A549 (cell line): ENCODE measurements around the gene KIAA0513. TPM values are rescaled to one million over a fixed set of nuclear protein-coding genes. Genes with fewer than 3 reads are reported as not detected.

Experiments
- ATAC-seq, 2 experiments: fragments of 200-7000 bp in 1 of 2; fragments of >200 bp in 1 of 2; cut with Nextera tagmentation in 1 of 2; cut with Tn5 transposase in 1 of 2; 3 replicates each; pipeline versions ENCODE4 v1.8.0 to v1.9.1; 2018 to 2020; ENCODE audit warnings: mild to moderate bottlenecking in 1 of 2, moderate library complexity in 1 of 2
- CTCF ChIA-PET: fragments of 300-600 bp; sonication (Branson Sonifier 250); formaldehyde crosslinking; extraction: SDS; loops from one replicate; lab custom pipeline; 2021; ENCODE audit warnings: antibody characterized with exemption, inconsistent platforms; lab: Yijun Ruan, JAX
- POLR2A ChIA-PET: fragments of 350-600 bp; formaldehyde crosslinking; extraction: SDS; loops from one replicate; lab custom pipeline; 2021; ENCODE audit warnings: antibody characterized with exemption, inconsistent platforms; lab: Yijun Ruan, JAX
- DNase-seq, 2 experiments: peaks; one replicate each; pipeline versions ENCODE4 v3.0.0 to v3.0.0-alpha.2; 2011 to 2016; ENCODE audit warnings: low read depth in 1 of 2, low spot score in 1 of 2
- FAIRE-seq: peaks from 2 replicates; lab custom pipeline; 2011; peaks lifted over from hg19 to GRCh38; lab: Jason Lieb, UNC
- H3K27ac ChIP-seq, 2 experiments: fragments of >200 bp; sonication (Bioruptor Twin); formaldehyde crosslinking; 3 replicates each; pipeline ENCODE4 v1.5.1; 2016 to 2017
- H3K4me1 ChIP-seq: fragments of >200 bp; sonication (Bioruptor Twin); formaldehyde crosslinking; 3 replicates; pipeline ENCODE4 v1.6.1; 2016
- H3K4me2 ChIP-seq: fragments of >200 bp; sonication (Bioruptor Twin); formaldehyde crosslinking; 3 replicates; pipeline ENCODE4 v1.6.1; 2016
- H3K4me3 ChIP-seq: fragments of >200 bp; sonication (Bioruptor Twin); formaldehyde crosslinking; 3 replicates; pipeline ENCODE4 v1.5.1; 2016
- H3K9me3 ChIP-seq: fragments of >200 bp; sonication (Bioruptor Twin); formaldehyde crosslinking; 3 replicates; pipeline ENCODE4 v1.6.1; 2016
- CEBPB ChIP-seq, 2 experiments: fragments of >200 bp in 1 of 2; sonication (Bioruptor Twin) in 1 of 2; formaldehyde crosslinking in 1 of 2; IDR thresholded peaks; 2 replicates each; pipeline ENCODE4 v1.6.1; 2012 to 2016
- EHF ChIP-seq: fragments of 250-450 bp; sonication (Bioruptor Pico); IDR thresholded peaks from 2 replicates; pipeline ENCODE4 v1.5.0; 2020; ENCODE audit warnings: mild to moderate bottlenecking
- EP300 ChIP-seq, 2 experiments: fragments of >200 bp; sonication (Bioruptor Twin); formaldehyde crosslinking; IDR thresholded peaks; 2 replicates in 1 of 2; 3 replicates in 1 of 2; pipeline ENCODE4 v1.6.1; 2016 to 2017
- FOXS1 ChIP-seq: fragments of 250-450 bp; sonication (Bioruptor Pico); IDR thresholded peaks from 2 replicates; pipeline ENCODE4 v1.5.0; 2020; ENCODE audit warnings: mild to moderate bottlenecking, moderate library complexity
- GATA3 ChIP-seq: IDR thresholded peaks from 2 replicates; pipeline ENCODE4 v1.6.1; 2012; ENCODE audit warnings: borderline replicate concordance
- HDAC2 ChIP-seq: fragments of 200-600 bp; sonication (generic); IDR thresholded peaks from 2 replicates; pipeline ENCODE4 v1.6.1; 2016
- JUN ChIP-seq, 2 experiments: fragments of >200 bp; sonication (Bioruptor Twin); formaldehyde crosslinking; IDR thresholded peaks; 2 replicates in 1 of 2; 3 replicates in 1 of 2; pipeline ENCODE4 v1.6.1; 2016 to 2017
- JUNB ChIP-seq: fragments of >200 bp; sonication (Bioruptor Twin); formaldehyde crosslinking; IDR thresholded peaks from 2 replicates; pipeline ENCODE4 v1.6.1; 2016
- KDM5A ChIP-seq: fragments of 200-600 bp; sonication (generic); IDR thresholded peaks from 2 replicates; pipeline ENCODE4 v1.6.1; 2016; ENCODE audit warnings: antibody characterized with exemption, mild to moderate bottlenecking
- NFE2L2 ChIP-seq: fragments of 150-350 bp; conservative IDR thresholded peaks from 2 replicates; pipeline ENCODE4 v1.6.1; 2014; ENCODE audit warnings: low read length
- PBX3 ChIP-seq: IDR thresholded peaks from 2 replicates; pipeline ENCODE4 v1.6.1; 2012
- PHF8 ChIP-seq: fragments of 200-600 bp; sonication (generic); IDR thresholded peaks from 2 replicates; pipeline ENCODE4 v1.6.1; 2016; ENCODE audit warnings: low read depth, mild to moderate bottlenecking, antibody characterized with exemption, moderate library complexity, borderline replicate concordance
- POLR2A ChIP-seq: IDR thresholded peaks from 2 replicates; pipeline ENCODE4 v1.6.1; 2012; ENCODE audit warnings: mild to moderate bottlenecking, low read length
- RCOR1 ChIP-seq: fragments of 150-350 bp; IDR thresholded peaks from 2 replicates; pipeline ENCODE4 v1.6.1; 2014; ENCODE audit warnings: antibody characterized with exemption, low read length, low read depth
- RFX5 ChIP-seq: fragments of 450-650 bp; IDR thresholded peaks from 2 replicates; pipeline ENCODE4 v1.7.1; 2014; ENCODE audit warnings: antibody characterized with exemption, mild to moderate bottlenecking, moderate library complexity
- TFCP2L1 ChIP-seq: fragments of 250-450 bp; sonication (Bioruptor Pico); IDR thresholded peaks from 2 replicates; pipeline ENCODE4 v1.5.0; 2021; ENCODE audit warnings: mild to moderate bottlenecking
- TP53 ChIP-seq: fragments of 250-450 bp; sonication (Bioruptor Pico); IDR thresholded peaks from 2 replicates; pipeline ENCODE4 v1.5.0; 2021; ENCODE audit warnings: mild to moderate bottlenecking, moderate library complexity
- USF2 ChIP-seq: fragments of 450-650 bp; IDR thresholded peaks from 2 replicates; pipeline ENCODE4 v1.6.1; 2014; ENCODE audit warnings: antibody characterized with exemption
- WGBS: methylation state at CpG from one replicate; pipeline ENCODE4 v1.1.6; 2017; ENCODE audit errors: missing lambda C conversion rate; 5-methylcytosine and 5-hydroxymethylcytosine counted together
- polyA plus RNA-seq, 4 experiments: library from polyadenylated mRNA; depleted of rRNA in 3 of 4; stranded (reverse); fragments of >200 nt; fragmentation: RNase III in 1 of 4; extraction: RNeasy Plus Mini Kit Qiagen cat#74134 plus additional on column Dnase treatment in 1 of 4; gene quantifications; 2 replicates in 3 of 4; 3 replicates in 1 of 4; pipeline ENCODE4 v1.2.3, GENCODE V29; 2011 to 2017
- TF ChIP-seq, protein P1 (sequence below): fragments of 250-450 bp; sonication (Bioruptor Pico); IDR thresholded peaks from 2 replicates; pipeline ENCODE4 v1.5.0; 2021; ENCODE audit warnings: mild to moderate bottlenecking, moderate library complexity, borderline replicate concordance
- TF ChIP-seq, protein P2 (sequence below): fragments of 200-600 bp; sonication (generic); IDR thresholded peaks from 2 replicates; pipeline ENCODE4 v1.6.1; 2016; ENCODE audit warnings: antibody characterized with exemption, mild to moderate bottlenecking, moderate library complexity
- TF ChIP-seq, protein P3 (sequence below): IDR thresholded peaks from 2 replicates; pipeline ENCODE4 v1.6.1; 2012
- TF ChIP-seq, protein P4 (sequence below): fragments of >200 bp; sonication (Bioruptor Twin); formaldehyde crosslinking; IDR thresholded peaks from 2 replicates; pipeline ENCODE4 v1.6.1; 2016

The KIAA0513 gene
- polyA plus RNA-seq, 2 of the 4 experiments (the other 2 are of a cell fraction), result 1.8 TPM

DNA sequence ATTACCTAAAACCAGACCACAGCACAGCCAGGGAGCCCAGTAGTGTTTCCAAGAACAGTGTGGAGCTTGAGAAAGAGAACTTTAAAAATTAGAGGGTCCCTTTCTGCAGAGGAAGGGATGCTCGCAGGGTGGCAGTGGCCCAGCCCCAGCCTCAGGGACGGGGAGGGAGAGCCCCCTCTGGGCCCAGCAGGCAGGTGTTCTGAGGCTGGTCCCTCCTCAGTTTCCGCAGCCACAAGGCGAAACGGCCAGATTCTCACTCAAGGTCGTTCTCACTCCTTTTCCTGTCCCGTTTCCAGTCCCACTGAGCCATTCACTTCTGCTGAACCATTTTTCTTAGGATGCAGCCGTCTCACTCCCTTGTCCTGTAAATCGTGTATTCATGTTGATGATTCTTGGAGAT is 64.7 kb downstream of the KIAA0513 start:
- Histone ChIP-seq H3K4me1 (no peaks in the 10 kb centered on the region), H3K27ac (no peak overlapping the region)
- no peak for FAIRE-seq
- TF ChIP-seq POLR2A, result no peak
- TF ChIP-seq NFE2L2, result no peak
- TF ChIP-seq TP53, result no peak
- TF ChIP-seq, all 56 proteins: peak for 0
- POLR2A ChIA-PET, result no interaction called here
- CTCF ChIA-PET, result interaction anchor here (1.1 to 3.3 kb wide), 6 partner anchors 14 to 338 kb away, joined by 3 to 15 read pairs (median 4); no protein-coding TSS in a partner anchor
- 69% methylated on average over 9 of the region's 9 CpGs for WGBS
- Histone ChIP-seq H3K4me2 (no peak overlapping the region), H3K9me3 (no peaks in the 10 kb centered on the region), H3K4me3 (no peak overlapping the region)
- no peak for DNase-seq
- ATAC-seq, result no peak

GRCh38 chr16:85092851-85093250 is 65.3 kb downstream of the KIAA0513 start:
- TF ChIP-seq KDM5A, result no peak
- TF ChIP-seq, protein P1, sequence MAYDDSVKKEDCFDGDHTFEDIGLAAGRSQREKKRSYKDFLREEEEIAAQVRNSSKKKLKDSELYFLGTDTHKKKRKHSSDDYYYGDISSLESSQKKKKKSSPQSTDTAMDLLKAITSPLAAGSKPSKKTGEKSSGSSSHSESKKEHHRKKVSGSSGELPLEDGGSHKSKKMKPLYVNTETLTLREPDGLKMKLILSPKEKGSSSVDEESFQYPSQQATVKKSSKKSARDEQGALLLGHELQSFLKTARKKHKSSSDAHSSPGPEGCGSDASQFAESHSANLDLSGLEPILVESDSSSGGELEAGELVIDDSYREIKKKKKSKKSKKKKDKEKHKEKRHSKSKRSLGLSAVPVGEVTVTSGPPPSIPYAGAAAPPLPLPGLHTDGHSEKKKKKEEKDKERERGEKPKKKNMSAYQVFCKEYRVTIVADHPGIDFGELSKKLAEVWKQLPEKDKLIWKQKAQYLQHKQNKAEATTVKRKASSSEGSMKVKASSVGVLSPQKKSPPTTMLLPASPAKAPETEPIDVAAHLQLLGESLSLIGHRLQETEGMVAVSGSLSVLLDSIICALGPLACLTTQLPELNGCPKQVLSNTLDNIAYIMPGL (CRISPR knock-in tag), result no peak
- no peak for TF ChIP-seq EP300 (IDR thresholded peaks at IDR 0.05)
- TF ChIP-seq JUN (IDR thresholded peaks at IDR 0.05), result no peak
- no peak for TF ChIP-seq EHF (CRISPR knock-in tag)
- no peak for TF ChIP-seq GATA3
- TF ChIP-seq JUNB, result no peak
- TF ChIP-seq, protein P2, sequence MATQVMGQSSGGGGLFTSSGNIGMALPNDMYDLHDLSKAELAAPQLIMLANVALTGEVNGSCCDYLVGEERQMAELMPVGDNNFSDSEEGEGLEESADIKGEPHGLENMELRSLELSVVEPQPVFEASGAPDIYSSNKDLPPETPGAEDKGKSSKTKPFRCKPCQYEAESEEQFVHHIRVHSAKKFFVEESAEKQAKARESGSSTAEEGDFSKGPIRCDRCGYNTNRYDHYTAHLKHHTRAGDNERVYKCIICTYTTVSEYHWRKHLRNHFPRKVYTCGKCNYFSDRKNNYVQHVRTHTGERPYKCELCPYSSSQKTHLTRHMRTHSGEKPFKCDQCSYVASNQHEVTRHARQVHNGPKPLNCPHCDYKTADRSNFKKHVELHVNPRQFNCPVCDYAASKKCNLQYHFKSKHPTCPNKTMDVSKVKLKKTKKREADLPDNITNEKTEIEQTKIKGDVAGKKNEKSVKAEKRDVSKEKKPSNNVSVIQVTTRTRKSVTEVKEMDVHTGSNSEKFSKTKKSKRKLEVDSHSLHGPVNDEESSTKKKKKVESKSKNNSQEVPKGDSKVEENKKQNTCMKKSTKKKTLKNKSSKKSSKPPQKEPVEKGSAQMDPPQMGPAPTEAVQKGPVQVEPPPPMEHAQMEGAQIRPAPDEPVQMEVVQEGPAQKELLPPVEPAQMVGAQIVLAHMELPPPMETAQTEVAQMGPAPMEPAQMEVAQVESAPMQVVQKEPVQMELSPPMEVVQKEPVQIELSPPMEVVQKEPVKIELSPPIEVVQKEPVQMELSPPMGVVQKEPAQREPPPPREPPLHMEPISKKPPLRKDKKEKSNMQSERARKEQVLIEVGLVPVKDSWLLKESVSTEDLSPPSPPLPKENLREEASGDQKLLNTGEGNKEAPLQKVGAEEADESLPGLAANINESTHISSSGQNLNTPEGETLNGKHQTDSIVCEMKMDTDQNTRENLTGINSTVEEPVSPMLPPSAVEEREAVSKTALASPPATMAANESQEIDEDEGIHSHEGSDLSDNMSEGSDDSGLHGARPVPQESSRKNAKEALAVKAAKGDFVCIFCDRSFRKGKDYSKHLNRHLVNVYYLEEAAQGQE, result no peak
- Histone ChIP-seq H3K4me2 (no peak overlapping the region), H3K9me3 (no peaks in the 10 kb centered on the region), H3K4me3 (no peak overlapping the region), H3K4me1 (no peaks in the 10 kb centered on the region), H3K27ac (no peak overlapping the region)
- ChIA-PET CTCF (interaction anchor here (0.6 to 3.3 kb wide), 3 partner anchors 14 to 107 kb away, joined by 3 to 15 read pairs (median 4); no protein-coding TSS in a partner anchor), POLR2A (no interaction called here)
- ATAC-seq, result no peak
- 85% methylated on average over 9 of the region's 18 CpGs for WGBS
- DNase-seq, result no peak
- no peak for FAIRE-seq

- H3K4me3 ChIP-seq, result no peak overlapping the region
- no peaks in the 10 kb centered on the region for H3K9me3 ChIP-seq
- no peak for TF ChIP-seq JUN (IDR thresholded peaks at IDR 0.05)
- no peak for TF ChIP-seq CEBPB (IDR thresholded peaks at IDR 0.05)
- TF ChIP-seq HDAC2, result no peak
- no peak for TF ChIP-seq PBX3
- TF ChIP-seq, protein P3, sequence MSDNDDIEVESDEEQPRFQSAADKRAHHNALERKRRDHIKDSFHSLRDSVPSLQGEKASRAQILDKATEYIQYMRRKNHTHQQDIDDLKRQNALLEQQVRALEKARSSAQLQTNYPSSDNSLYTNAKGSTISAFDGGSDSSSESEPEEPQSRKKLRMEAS, result no peak
- no peak for TF ChIP-seq TFCP2L1 (CRISPR knock-in tag)
- no peak for TF ChIP-seq FOXS1 (CRISPR knock-in tag)
- no peak for TF ChIP-seq RCOR1
- TF ChIP-seq, protein P2, result no peak
- TF ChIP-seq PHF8, result no peak
- TF ChIP-seq RFX5, result no peak
- TF ChIP-seq EP300 (IDR thresholded peaks at IDR 0.05), result no peak
- TF ChIP-seq, protein P4, sequence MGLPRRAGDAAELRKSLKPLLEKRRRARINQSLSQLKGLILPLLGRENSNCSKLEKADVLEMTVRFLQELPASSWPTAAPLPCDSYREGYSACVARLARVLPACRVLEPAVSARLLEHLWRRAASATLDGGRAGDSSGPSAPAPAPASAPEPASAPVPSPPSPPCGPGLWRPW, result no peak
- no peak for TF ChIP-seq USF2
- no peaks in the 10 kb centered on the region for H3K4me1 ChIP-seq
- FAIRE-seq, result no peak
- WGBS, result 60% methylated on average over 13 of the region's 13 CpGs
- ChIA-PET CTCF (interaction anchor here (1.6 kb wide), 1 partner anchor 13 kb away, joined by 3 read pairs; no protein-coding TSS in a partner anchor), POLR2A (no interaction called here)
- no peak for DNase-seq
- ATAC-seq, result peak in 1 of 2 experiments; percentile 37; a peak in 1 of 6 replicates
- H3K4me2 ChIP-seq, result no peak overlapping the region
- H3K27ac ChIP-seq, result no peak overlapping the region
These were observed 66.1 kb downstream of the KIAA0513 start for GRCh38 chr16:85093705-85094104.
